Muscle of leg (tissue), 11 donors: ENCODE measurements around the gene HS1BP3. TPM values are rescaled to one million over a fixed set of nuclear protein-coding genes. Genes with fewer than 3 reads are reported as not detected.
A peak's percentile ranks its signal among the peaks of the same experiment; 100 is the strongest.

ENCODE experiments used
- DNase-seq: peaks from one replicate; pipeline ENCODE4 v3.0.0; 2013
- H3K27ac ChIP-seq: one replicate; pipeline ENCODE4 v1.5.1; 2013; ENCODE audit warnings: mild to moderate bottlenecking, low read length, control low read depth
- H3K27me3 ChIP-seq: one replicate; pipeline ENCODE4 v1.6.1; 2013; ENCODE audit warnings: low read length; ENCODE audit not compliant: control insufficient read depth, insufficient read depth
- H3K36me3 ChIP-seq: one replicate; pipeline ENCODE4 v1.6.1; 2013; ENCODE audit warnings: low read length; ENCODE audit not compliant: control insufficient read depth, insufficient read depth
- H3K4me1 ChIP-seq: one replicate; pipeline ENCODE4 v1.6.1; 2013; ENCODE audit warnings: low read length; ENCODE audit not compliant: control insufficient read depth, insufficient read depth
- H3K4me3 ChIP-seq: one replicate; pipeline ENCODE4 v1.5.1; 2013; ENCODE audit warnings: low read length, control low read depth
- H3K9me3 ChIP-seq: replicated peaks from 2 replicates; pipeline ENCODE4 v1.6.1; 2013; ENCODE audit warnings: low read depth, low read length; ENCODE audit not compliant: control insufficient read depth
- WGBS: methylation state at CpG from one replicate; pipeline ENCODE4 v1.1.5; 2013; ENCODE audit warnings: missing lambda C conversion rate; ENCODE audit not compliant: insufficient coverage; 5-methylcytosine and 5-hydroxymethylcytosine counted together
- polyA plus RNA-seq, 8 donors: library from polyadenylated mRNA; unstranded; fragments of 120-200 nt; gene quantifications; one replicate each; pipeline versions ENCODE4 v1.2.1 to v1.2.3, GENCODE V29; 2013; ENCODE audit warnings: inconsistent platforms in 1 of 8, low replicate concordance in 1 of 8; ENCODE audit not compliant: insufficient read length in 8 of 8, insufficient read depth in 1 of 8
- total RNA-seq: library from RNA; stranded (reverse); fragments of 120-200 nt; gene quantifications from one replicate; pipeline ENCODE4 v1.2.4, GENCODE V29; 2013

HS1BP3 gene
- total and polyA plus RNA-seq, 9 donors, result 7.1 to 11.5 (median 9.8) TPM

GRCh38 chr2:20630967-20631366 lies 19.9 kb downstream of the HS1BP3 start:
- Histone ChIP-seq H3K4me1 (peaks cover 54% of the 10 kb centered on the region), H3K27me3 (no peaks in the 10 kb centered on the region), H3K27ac (no peak overlapping the region), H3K4me3 (no peak overlapping the region), H3K9me3 (no peaks in the 10 kb centered on the region), H3K36me3 (peaks cover under 1% of the 10 kb centered on the region)
- no peak for DNase-seq
- 98% methylated on average over 3 of the region's 4 CpGs for WGBS

DNA sequence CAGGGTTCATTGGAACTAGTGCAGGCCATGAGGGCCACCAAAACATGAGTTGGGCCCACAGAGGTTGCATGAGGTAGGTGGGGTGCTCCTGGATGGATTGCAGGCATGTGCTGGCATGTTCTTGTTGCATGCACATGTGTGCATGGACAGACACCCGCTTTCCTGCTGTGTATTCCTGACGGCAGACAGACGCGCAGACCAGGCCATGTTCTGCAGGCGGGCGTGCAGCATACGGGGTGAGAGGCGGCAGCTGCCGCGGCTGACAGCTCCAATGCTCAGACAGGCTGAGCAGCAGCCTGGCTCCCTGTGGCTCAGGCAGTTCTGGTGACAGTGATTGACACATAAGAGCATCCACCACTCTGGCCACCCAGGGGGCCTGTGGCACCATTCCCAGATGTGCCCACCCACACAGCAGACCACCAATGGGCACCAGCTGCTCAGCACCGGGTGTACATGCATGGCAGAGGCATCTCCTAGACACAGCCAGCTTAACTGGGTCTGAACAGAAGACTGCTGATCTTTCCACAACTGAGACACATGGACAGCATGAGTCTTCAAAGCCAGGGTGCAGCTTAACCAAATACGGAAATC lies 21.2 kb downstream of the HS1BP3 start:
- H3K36me3 ChIP-seq, result peaks cover 6% of the 10 kb centered on the region
- H3K4me1 ChIP-seq, result peaks cover 55% of the 10 kb centered on the region
- H3K27ac ChIP-seq, result no peak overlapping the region
- H3K4me3 ChIP-seq, result no peak overlapping the region
- WGBS, result 68% methylated on average over 11 of the region's 12 CpGs
- DNase-seq, result no peak
- H3K27me3 ChIP-seq, result no peaks in the 10 kb centered on the region
- H3K9me3 ChIP-seq, result no peaks in the 10 kb centered on the region

GRCh38 chr2:20629181-20629580 lies 21.7 kb downstream of the HS1BP3 start:
- Histone ChIP-seq H3K4me3 (no peak overlapping the region), H3K36me3 (peaks cover 11% of the 10 kb centered on the region), H3K9me3 (no peaks in the 10 kb centered on the region), H3K27ac (no peak overlapping the region), H3K4me1 (peaks cover 55% of the 10 kb centered on the region), H3K27me3 (no peaks in the 10 kb centered on the region)
- 84% methylated on average over 5 of the region's 6 CpGs for WGBS
- no peak for DNase-seq

DNA sequence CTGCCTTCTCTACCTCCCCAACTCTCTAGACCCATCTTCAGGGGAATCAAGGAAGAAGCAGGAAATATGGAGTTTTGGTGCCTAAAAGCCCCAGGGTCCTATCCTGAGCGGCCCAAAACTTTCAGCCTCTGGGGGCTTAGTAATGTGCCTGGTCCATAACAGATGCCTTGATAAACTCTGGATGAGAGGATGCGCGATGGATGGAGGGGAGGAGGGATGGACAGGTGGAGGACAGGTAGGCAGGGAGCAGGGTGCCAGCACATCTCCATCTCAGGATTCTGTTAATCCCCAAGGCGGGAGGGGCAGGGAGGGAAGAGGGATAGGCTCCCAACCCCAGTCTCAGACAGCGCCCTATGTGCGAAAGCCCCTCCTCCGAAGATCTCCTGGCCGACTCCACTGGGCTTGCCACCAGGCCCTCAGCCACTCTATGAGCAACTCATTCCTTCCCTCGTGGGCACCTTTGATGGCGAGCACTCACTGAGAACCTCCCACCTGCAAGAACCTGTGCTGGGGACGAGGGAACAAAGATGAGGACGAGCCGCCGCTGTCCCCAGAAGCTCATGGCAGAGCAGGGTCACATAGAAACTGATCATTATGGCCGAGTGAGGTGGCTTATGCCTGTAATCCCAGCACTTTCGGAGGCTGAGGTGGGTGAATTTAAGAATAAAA lies 23.1 kb downstream of the HS1BP3 start:
- peaks cover 55% of the 10 kb centered on the region for H3K4me1 ChIP-seq
- 87% methylated on average over 15 of the region's 16 CpGs for WGBS
- H3K4me3 ChIP-seq, result no peak overlapping the region
- H3K27me3 ChIP-seq, result no peaks in the 10 kb centered on the region
- no peak overlapping the region for H3K27ac ChIP-seq
- peaks cover 22% of the 10 kb centered on the region for H3K36me3 ChIP-seq
- H3K9me3 ChIP-seq, result no peaks in the 10 kb centered on the region
- DNase-seq, result no peak

DNA sequence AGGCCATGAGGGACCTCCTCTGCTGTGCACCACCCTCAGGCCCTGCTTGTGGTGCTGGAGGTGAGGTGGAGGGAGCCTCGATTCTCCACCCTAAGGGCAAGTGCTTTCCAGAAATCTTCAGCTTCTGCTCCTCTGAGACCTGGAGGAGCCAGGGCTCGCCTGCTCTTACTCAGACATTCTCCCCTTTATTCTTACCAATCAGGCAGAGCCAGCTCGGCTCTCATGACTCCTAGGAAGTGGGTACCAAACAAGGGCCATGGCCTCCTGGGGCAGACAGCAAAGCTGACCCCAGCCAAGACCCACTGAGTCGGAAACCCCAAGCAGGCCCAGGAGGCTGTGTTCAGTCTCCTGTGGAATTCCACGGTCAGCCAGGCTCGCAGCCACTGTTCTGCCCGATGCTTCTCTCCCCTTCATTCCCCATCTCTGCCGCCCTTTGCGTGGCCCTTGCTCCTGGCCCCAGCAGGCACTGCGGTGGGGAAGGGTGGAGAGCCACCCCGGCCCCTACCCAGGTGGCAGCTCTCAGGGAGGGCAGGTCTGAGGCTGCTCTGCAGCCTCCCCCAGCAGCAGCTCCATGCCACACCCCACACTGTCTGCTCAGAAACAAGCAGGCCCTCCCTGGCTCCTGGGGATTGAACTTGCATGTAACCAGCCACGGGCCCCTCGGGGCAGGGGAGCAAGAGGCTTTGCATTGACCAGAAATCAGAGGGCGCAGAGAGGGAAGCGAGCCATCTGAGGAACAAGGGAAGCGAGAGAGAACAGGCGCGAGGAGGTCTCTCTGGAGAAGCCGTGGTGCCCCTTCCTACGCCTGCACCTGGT lies 24.0 kb downstream of the HS1BP3 start:
- H3K4me1 ChIP-seq, result peaks cover 64% of the 10 kb centered on the region
- no peak overlapping the region for H3K27ac ChIP-seq
- 73% methylated on average over 18 of the region's 20 CpGs for WGBS
- H3K9me3 ChIP-seq, result no peaks in the 10 kb centered on the region
- H3K36me3 ChIP-seq, result peaks cover 27% of the 10 kb centered on the region
- H3K4me3 ChIP-seq, result no peak overlapping the region
- no peak for DNase-seq
- no peaks in the 10 kb centered on the region for H3K27me3 ChIP-seq

DNA sequence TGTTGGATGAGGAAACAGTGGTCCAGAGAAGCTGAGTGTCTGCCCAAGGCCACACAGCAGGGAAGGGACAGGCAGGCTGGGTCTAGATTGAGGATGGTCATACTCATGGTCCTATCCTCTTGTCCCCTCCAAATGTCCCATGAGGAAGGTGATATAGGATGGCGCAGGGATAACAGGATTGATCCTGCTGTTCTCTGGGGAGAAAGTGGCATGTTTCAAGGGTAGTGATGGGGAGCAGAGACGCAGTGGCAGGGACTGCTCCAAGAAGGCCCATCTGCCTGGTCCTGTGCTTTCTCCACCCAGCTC lies 24.6 kb downstream of the HS1BP3 start:
- WGBS, result 100% methylated on average over 1 of the region's 2 CpGs
- Histone ChIP-seq H3K4me1 (peaks cover 70% of the 10 kb centered on the region), H3K36me3 (peaks cover 33% of the 10 kb centered on the region), H3K4me3 (no peak overlapping the region), H3K27ac (peak overlapping the region; percentile 71), H3K27me3 (no peaks in the 10 kb centered on the region), H3K9me3 (no peaks in the 10 kb centered on the region)
- no peak for DNase-seq

DNA sequence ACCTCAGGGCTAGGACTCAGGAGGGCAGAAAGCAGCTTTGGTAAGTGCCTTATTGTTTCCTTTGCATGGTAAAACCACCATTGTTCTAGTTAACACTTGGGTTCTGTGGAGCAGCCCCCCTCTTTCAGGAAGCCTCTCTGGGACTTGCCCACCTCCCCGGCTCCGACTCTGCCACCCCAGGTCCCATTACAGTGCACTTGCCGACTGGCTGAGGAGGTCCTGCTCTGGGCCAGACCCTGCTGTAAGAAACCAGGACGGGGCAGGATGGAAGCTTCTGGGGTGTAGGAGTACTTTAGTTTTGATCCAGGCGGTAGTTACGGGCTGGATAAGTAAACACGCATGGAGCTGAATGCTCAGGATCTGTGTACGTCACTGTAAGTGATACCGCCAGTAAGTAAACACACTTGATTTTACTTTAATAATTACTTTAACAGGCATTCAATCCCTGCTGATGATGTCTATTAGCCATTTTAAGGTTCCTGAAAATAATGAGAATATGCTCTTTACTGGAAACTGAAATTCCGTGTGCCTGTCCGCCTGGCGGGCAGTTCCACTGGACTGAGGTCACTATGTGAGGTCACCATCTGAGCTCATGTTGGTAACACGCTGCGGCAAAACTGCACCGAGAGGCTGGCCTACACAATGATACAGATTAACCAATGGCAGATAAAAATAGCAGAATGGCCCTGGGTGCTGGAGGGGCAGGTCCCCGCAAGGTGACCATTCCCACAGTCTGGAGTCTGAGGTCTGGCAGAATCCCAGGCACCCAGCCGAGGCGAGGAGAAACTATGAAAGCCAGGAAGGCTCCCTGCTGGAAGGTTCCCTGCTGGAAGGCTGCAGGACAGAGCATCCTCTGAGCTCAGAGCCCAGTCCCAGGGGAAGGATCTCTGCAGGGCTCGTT lies 25.2 kb downstream of the HS1BP3 start:
- no peaks in the 10 kb centered on the region for H3K27me3 ChIP-seq
- 57% methylated on average over 11 of the region's 19 CpGs for WGBS
- H3K27ac ChIP-seq, result peak overlapping the region; percentile 71
- peak; percentile 74 for DNase-seq
- H3K4me3 ChIP-seq, result no peak overlapping the region
- no peaks in the 10 kb centered on the region for H3K9me3 ChIP-seq
- peaks cover 36% of the 10 kb centered on the region for H3K36me3 ChIP-seq
- peaks cover 76% of the 10 kb centered on the region for H3K4me1 ChIP-seq

DNA sequence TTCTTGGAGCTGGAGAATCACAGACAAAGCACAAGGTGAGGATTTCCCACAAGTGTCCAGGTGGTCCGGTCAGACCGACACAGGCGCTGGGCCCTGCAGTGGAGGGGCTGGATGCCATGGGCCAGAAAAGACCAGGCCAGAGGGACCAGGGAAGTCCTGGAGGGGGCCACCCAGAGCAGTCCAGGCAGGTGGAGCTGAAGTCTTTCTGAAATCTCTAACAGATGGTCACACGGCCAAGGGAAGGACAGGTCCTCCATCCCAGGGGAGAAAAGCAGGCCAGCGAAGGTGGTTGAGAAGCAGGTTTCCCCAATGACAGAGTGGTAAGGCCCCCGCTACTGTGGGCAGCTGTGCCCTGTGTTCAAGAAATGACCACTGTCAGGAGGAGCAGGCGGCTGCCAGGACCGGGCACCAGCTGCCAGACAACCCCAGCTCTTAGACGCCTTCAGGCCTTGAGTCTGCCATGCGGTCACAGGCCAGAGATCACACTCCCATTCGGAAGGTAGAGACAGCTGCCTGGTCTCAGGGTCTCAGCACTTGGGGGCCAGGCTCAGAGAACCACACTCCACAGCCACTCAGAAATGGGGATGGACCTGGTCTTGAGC lies 25.9 kb downstream of the HS1BP3 start:
- WGBS, result 84% methylated on average over 10 of the region's 11 CpGs
- H3K27me3 ChIP-seq, result no peaks in the 10 kb centered on the region
- peak overlapping the region; percentile 62 for H3K27ac ChIP-seq
- no peaks in the 10 kb centered on the region for H3K9me3 ChIP-seq
- peaks cover 82% of the 10 kb centered on the region for H3K4me1 ChIP-seq
- no peak overlapping the region for H3K4me3 ChIP-seq
- no peak for DNase-seq
- H3K36me3 ChIP-seq, result peaks cover 44% of the 10 kb centered on the region

DNA sequence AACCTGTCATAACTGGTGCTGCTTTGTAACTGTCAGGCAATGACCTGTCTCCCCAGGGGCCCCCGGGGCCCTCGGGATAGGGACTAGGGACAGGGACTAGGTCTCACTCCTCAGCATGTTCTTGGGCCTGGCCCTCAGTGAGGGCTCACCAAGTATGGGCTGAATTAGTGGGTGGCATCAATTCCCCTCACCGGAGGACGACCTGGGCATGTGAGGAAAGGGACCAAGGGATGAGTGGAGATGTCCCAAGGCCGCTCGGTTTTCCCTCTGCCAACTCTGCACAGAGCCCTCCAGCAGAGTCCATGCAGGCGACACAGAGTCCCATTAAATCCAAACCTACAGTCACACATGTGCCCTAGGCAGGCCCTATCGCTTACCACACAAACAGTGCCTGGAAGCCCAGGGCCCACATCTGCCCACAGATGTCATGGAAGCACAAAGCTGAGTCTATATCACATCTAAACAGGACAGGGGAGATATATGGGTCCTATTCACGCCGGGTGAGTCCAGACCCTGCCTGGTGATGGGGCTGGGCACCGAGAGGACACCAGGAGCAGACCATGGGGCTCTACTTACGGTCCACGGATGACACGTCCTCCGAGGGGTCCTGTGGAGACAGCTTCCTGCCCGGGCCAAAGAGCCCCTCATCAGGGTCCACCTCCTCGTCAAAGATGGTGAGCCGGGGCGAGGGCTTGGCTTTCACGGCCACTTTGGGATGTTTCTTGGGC lies 26.6 kb downstream of the HS1BP3 start:
- H3K27ac ChIP-seq, result no peak overlapping the region
- H3K9me3 ChIP-seq, result no peaks in the 10 kb centered on the region
- H3K36me3 ChIP-seq, result peaks cover 47% of the 10 kb centered on the region
- H3K27me3 ChIP-seq, result no peaks in the 10 kb centered on the region
- peaks cover 82% of the 10 kb centered on the region for H3K4me1 ChIP-seq
- no peak overlapping the region for H3K4me3 ChIP-seq
- no peak for DNase-seq
- 80% methylated on average over 17 of the region's 20 CpGs for WGBS
